H1 (cell line): ENCODE data around the gene NRXN3. TPM values are rescaled to one million over a fixed set of nuclear protein-coding genes. Genes with fewer than 3 reads are reported as not detected.

Source experiments
- CTCF ChIA-PET: fragments of 300-600 bp; sonication (Branson Sonifier 250); formaldehyde crosslinking; loops from one replicate; lab custom pipeline; 2021; ENCODE audit not compliant: partially characterized antibody; lab: Charles Lee
- POLR2A ChIA-PET: fragments of 300-600 bp; sonication (Branson Sonifier 250); formaldehyde crosslinking; loops from one replicate; lab custom pipeline; 2021; ENCODE audit warnings: inconsistent platforms; ENCODE audit not compliant: partially characterized antibody; lab: Charles Lee
- DNase-seq, 2 experiments: peaks; one replicate each; pipeline versions ENCODE4 v3.0.0 to v3.0.0-alpha.2; 2010 to 2022; ENCODE audit warnings: low spot score in 2 of 2, low read depth in 1 of 2, mixed read lengths in 1 of 2
- FAIRE-seq: peaks from 2 replicates; lab custom pipeline; 2011; peaks lifted over from hg19 to GRCh38; lab: Jason Lieb, UNC
- H2AFZ ChIP-seq: 2 replicates; pipeline ENCODE4 v1.8.1; 2012; ENCODE audit warnings: low read length, inconsistent platforms
- H2AK5ac ChIP-seq: 2 replicates; pipeline ENCODE4 v1.6.1; 2013; ENCODE audit warnings: low read depth, low read length
- H2BK120ac ChIP-seq: replicated peaks from 2 replicates; pipeline ENCODE3; 2013; ENCODE audit warnings: low read depth, low read length, inconsistent platforms
- H2BK12ac ChIP-seq: 2 replicates; pipeline ENCODE4 v1.6.1; 2013; ENCODE audit warnings: low read depth, low read length
- H2BK15ac ChIP-seq: 2 replicates; pipeline ENCODE4 v1.6.1; 2013; ENCODE audit warnings: low read length
- H2BK20ac ChIP-seq: 2 replicates; pipeline ENCODE4 v1.6.1; 2013; ENCODE audit warnings: low read length
- H2BK5ac ChIP-seq: 2 replicates; pipeline ENCODE4 v1.6.1; 2013; ENCODE audit warnings: low read depth, low read length
- H3K14ac ChIP-seq: 2 replicates; pipeline ENCODE4 v1.6.1; 2013; ENCODE audit warnings: inconsistent platforms; ENCODE audit not compliant: insufficient read length
- H3K18ac ChIP-seq: 2 replicates; pipeline ENCODE4 v1.6.1; 2013; ENCODE audit warnings: low read length; ENCODE audit errors: extremely low read depth
- H3K23ac ChIP-seq: 2 replicates; pipeline ENCODE4 v1.6.1; 2013; ENCODE audit warnings: inconsistent platforms; ENCODE audit not compliant: insufficient read length
- H3K23me2 ChIP-seq: 2 replicates; pipeline ENCODE4 v1.6.1; 2013; ENCODE audit warnings: low read depth, low read length
- H3K27ac ChIP-seq: 2 replicates; pipeline ENCODE4 v1.6.1; 2011; ENCODE audit warnings: low read depth, low read length, inconsistent platforms
- H3K27me3 ChIP-seq, 4 experiments: replicated peaks in 1 of 4; 1 replicate in 1 of 4; 2 replicates in 3 of 4; pipeline versions ENCODE4 v1.6.1 to v1.8.1; 2011 to 2013; ENCODE audit warnings: low read length in 3 of 4, mild to moderate bottlenecking in 3 of 4, inconsistent platforms in 2 of 4, mixed read lengths in 2 of 4, moderate library complexity in 1 of 4; ENCODE audit not compliant: control insufficient read depth in 3 of 4, insufficient read depth in 3 of 4; ENCODE audit errors: extremely low read depth in 1 of 4
- H3K36me3 ChIP-seq, 4 experiments: 2 replicates each; pipeline versions ENCODE4 v1.6.1 to v1.8.1; 2011 to 2013; ENCODE audit warnings: mild to moderate bottlenecking in 4 of 4, low read length in 3 of 4, moderate library complexity in 2 of 4, control low read depth in 1 of 4, inconsistent platforms in 1 of 4; ENCODE audit not compliant: insufficient read depth in 4 of 4, control insufficient read depth in 2 of 4
- H3K4ac ChIP-seq: replicated peaks from 2 replicates; pipeline ENCODE3; 2013; ENCODE audit warnings: low read length, low read depth, mixed read lengths, inconsistent platforms; ENCODE audit not compliant: insufficient read length
- H3K4me1 ChIP-seq, 4 experiments: replicated peaks in 1 of 4; 1 replicate in 1 of 4; 2 replicates in 3 of 4; pipeline versions ENCODE4 v1.6.1 to v1.8.1; 2011 to 2013; ENCODE audit warnings: low read length in 3 of 4, inconsistent platforms in 2 of 4, mixed read lengths in 1 of 4; ENCODE audit not compliant: insufficient read depth in 4 of 4, control insufficient read depth in 3 of 4
- H3K4me2 ChIP-seq, 2 experiments: 2 replicates each; pipeline versions ENCODE4 v1.6.1 to v1.8.1; 2011 to 2013; ENCODE audit warnings: low read depth in 2 of 2, low read length in 2 of 2, control low read depth in 1 of 2, inconsistent platforms in 1 of 2, mild to moderate bottlenecking in 1 of 2; ENCODE audit not compliant: insufficient read depth in 1 of 2
- H3K4me3 ChIP-seq, 4 experiments: fragments of 200-600, 300-600 bp in 1 of 4; sonication (generic), shearing (Covaris generic), sonication (Bioruptor Twin) in 1 of 4; 2 replicates each; pipeline versions ENCODE4 v1.5.1 to v1.8.1; 2011 to 2016; ENCODE audit warnings: low read length in 4 of 4, low read depth in 3 of 4, control low read depth in 2 of 4, inconsistent platforms in 2 of 4, mild to moderate bottlenecking in 2 of 4, mixed read lengths in 1 of 4, moderate library complexity in 1 of 4; ENCODE audit not compliant: insufficient read depth in 2 of 4; ENCODE audit errors: extremely low read depth in 1 of 4
- H3K56ac ChIP-seq: replicated peaks from 2 replicates; pipeline ENCODE3; 2013; ENCODE audit warnings: low read depth, mild to moderate bottlenecking, mixed read lengths, low read length, inconsistent platforms; ENCODE audit not compliant: insufficient read length
- H3K79me1 ChIP-seq: 2 replicates; pipeline ENCODE4 v1.6.1; 2013; ENCODE audit warnings: low read depth, low read length, control low read depth
- H3K79me2 ChIP-seq, 2 experiments: 2 replicates each; pipeline versions ENCODE4 v1.6.1 to v1.8.1; 2012 to 2013; ENCODE audit warnings: low read length in 2 of 2, mild to moderate bottlenecking in 2 of 2, inconsistent platforms in 1 of 2; ENCODE audit not compliant: insufficient read depth in 2 of 2, control insufficient read depth in 1 of 2
- H3K9ac ChIP-seq, 4 experiments: replicated peaks in 1 of 4; 1 replicate in 1 of 4; 2 replicates in 3 of 4; pipeline versions ENCODE4 v1.6.1 to v1.8.1; 2011 to 2013; ENCODE audit warnings: low read depth in 3 of 4, low read length in 3 of 4, control low read depth in 2 of 4, mild to moderate bottlenecking in 2 of 4, moderate library complexity in 2 of 4, inconsistent platforms in 1 of 4; ENCODE audit errors: extremely low read depth in 1 of 4
- H3K9me3 ChIP-seq, 2 experiments: 2 replicates each; pipeline versions ENCODE4 v1.6.1 to v1.8.1; 2012 to 2013; ENCODE audit warnings: mild to moderate bottlenecking in 2 of 2, moderate library complexity in 2 of 2, control low read depth in 1 of 2, inconsistent platforms in 1 of 2, low read depth in 1 of 2, low read length in 1 of 2, mixed read lengths in 1 of 2; ENCODE audit not compliant: insufficient read depth in 2 of 2
- H4K20me1 ChIP-seq, 2 experiments: replicated peaks in 1 of 2; 2 replicates each; pipeline versions ENCODE3 to v1.8.1; 2011 to 2013; ENCODE audit warnings: inconsistent platforms in 2 of 2, low read length in 2 of 2, mild to moderate bottlenecking in 1 of 2; ENCODE audit not compliant: insufficient read depth in 2 of 2, control insufficient read depth in 1 of 2
- H4K5ac ChIP-seq: 2 replicates; pipeline ENCODE4 v1.6.1; 2013; ENCODE audit warnings: low read length, low read depth, mixed read lengths, inconsistent platforms; ENCODE audit not compliant: insufficient read length
- H4K8ac ChIP-seq: 2 replicates; pipeline ENCODE4 v1.8.0; 2013; ENCODE audit warnings: mild to moderate bottlenecking, moderate library complexity, low read length, inconsistent platforms; ENCODE audit not compliant: insufficient read depth; ENCODE audit errors: extremely low read depth
- H4K91ac ChIP-seq: replicated peaks from 2 replicates; pipeline ENCODE3; 2013; ENCODE audit warnings: low read length, mixed read lengths, inconsistent platforms; ENCODE audit not compliant: insufficient read length
- ATF3 ChIP-seq: IDR thresholded peaks from 2 replicates; pipeline ENCODE4 v1.6.1; 2011; ENCODE audit warnings: low read depth, mild to moderate bottlenecking, low read length; ENCODE audit not compliant: insufficient read depth
- CTBP2 ChIP-seq: IDR thresholded peaks from 2 replicates; pipeline ENCODE4 v1.7.0; 2011; ENCODE audit warnings: borderline replicate concordance, mild to moderate bottlenecking, moderate library complexity, mixed read lengths, low read length; ENCODE audit not compliant: insufficient read depth, insufficient read length
- EP300 ChIP-seq, 2 experiments: IDR thresholded peaks; 1 replicate in 1 of 2; 2 replicates in 1 of 2; pipeline ENCODE4 v1.6.1; 2011 to 2012; ENCODE audit warnings: low read depth in 2 of 2, low read length in 2 of 2, mild to moderate bottlenecking in 2 of 2, borderline replicate concordance in 1 of 2, inconsistent platforms in 1 of 2, moderate library complexity in 1 of 2
- GTF2F1 ChIP-seq: IDR thresholded peaks from 2 replicates; pipeline ENCODE4 v1.6.1; 2012; ENCODE audit warnings: low read depth, low read length, improper control_type of control experiment, borderline replicate concordance
- HDAC2 ChIP-seq, 2 experiments: fragments of 300-600 bp in 1 of 2; sonication (generic) in 1 of 2; IDR thresholded peaks; 2 replicates each; pipeline ENCODE4 v1.6.1; 2011 to 2012; ENCODE audit warnings: low read depth in 2 of 2, low read length in 2 of 2, mild to moderate bottlenecking in 2 of 2, moderate library complexity in 2 of 2, borderline replicate concordance in 1 of 2, inconsistent platforms in 1 of 2
- HDAC6 ChIP-seq: IDR thresholded peaks from one replicate; pipeline ENCODE4 v1.7.1; 2012; ENCODE audit warnings: low read depth, mild to moderate bottlenecking, inconsistent platforms, low read length, moderate library complexity
- KDM4A ChIP-seq: IDR thresholded peaks from one replicate; pipeline ENCODE4 v1.7.1; 2012; ENCODE audit warnings: low read depth, mild to moderate bottlenecking, moderate library complexity, low read length, inconsistent platforms; ENCODE audit not compliant: severe bottlenecking
- NANOG ChIP-seq: IDR thresholded peaks from 2 replicates; pipeline ENCODE4 v1.6.1; 2011; ENCODE audit warnings: low read length, low read depth, mild to moderate bottlenecking, inconsistent platforms; ENCODE audit not compliant: insufficient read depth, poor library complexity, severe bottlenecking
- NRF1 ChIP-seq: IDR thresholded peaks from 2 replicates; pipeline ENCODE4 v1.6.1; 2011; ENCODE audit warnings: mild to moderate bottlenecking, low read depth, low read length, improper control_type of control experiment
- POLR2A ChIP-seq, 2 experiments: IDR thresholded peaks; 1 replicate in 1 of 2; 2 replicates in 1 of 2; pipeline ENCODE4 v1.6.1; 2011; ENCODE audit warnings: low read depth in 2 of 2, low read length in 2 of 2, mild to moderate bottlenecking in 2 of 2; ENCODE audit errors: control extremely low read depth in 1 of 2
- SIN3A ChIP-seq, 2 experiments: IDR thresholded peaks in 1 of 2; conservative IDR thresholded peaks in 1 of 2; 2 replicates each; pipeline ENCODE4 v1.6.1; 2011 to 2012; ENCODE audit warnings: low read length in 2 of 2, improper control_type of control experiment in 1 of 2, low read depth in 1 of 2, mild to moderate bottlenecking in 1 of 2
- SP1 ChIP-seq: IDR thresholded peaks from 2 replicates; pipeline ENCODE4 v1.6.1; 2011; ENCODE audit warnings: low read depth, low read length
- SP2 ChIP-seq: IDR thresholded peaks from 2 replicates; pipeline ENCODE4 v1.6.1; 2012; ENCODE audit warnings: mild to moderate bottlenecking, low read length, inconsistent platforms
- TCF12 ChIP-seq: IDR thresholded peaks from 2 replicates; pipeline ENCODE4 v1.6.1; 2011; ENCODE audit warnings: low read depth, mild to moderate bottlenecking, low read length
- polyA plus RNA-seq, 7 experiments: library from polyadenylated mRNA; depleted of rRNA in 3 of 7; stranded (reverse) in 5 of 7; unstranded in 2 of 7; fragments of >200 nt in 5 of 7; fragments of 200-250 nt in 2 of 7; gene quantifications; 1 replicate in 5 of 7; 2 replicates in 1 of 7; 4 replicates in 1 of 7; pipeline versions ENCODE4 v1.2.1 to v1.2.3, GENCODE V29; 2011 to 2013; ENCODE audit warnings: missing spikeins in 2 of 7, mixed read lengths in 2 of 7
- total RNA-seq: library from RNA; stranded (reverse); fragmentation: NEBNext Ultra II Directional; extraction: Animal tissue kit (Norgen Biotek cat#: 25700); gene quantifications from 2 replicates; pipeline ENCODE4 v1.2.1, GENCODE V29; 2021

The NRXN3 gene
- total and polyA plus RNA-seq, 2 of the 8 experiments (the other 6 are each of a cell fraction or from before 2014, with no cell fraction given), result 2.6 to 4.1 TPM

- H2AFZ ChIP-seq, result no peak overlapping the region
- no peak overlapping the region for H2AK5ac ChIP-seq
- no peak overlapping the region for H3K56ac ChIP-seq
- no peak overlapping the region for H3K27ac ChIP-seq
- no peaks in the 10 kb centered on the region for H4K20me1 ChIP-seq
- no peak for FAIRE-seq
- no peak overlapping the region for H3K4me3 ChIP-seq
- no peaks in the 10 kb centered on the region for H3K4me1 ChIP-seq
- H2BK120ac ChIP-seq, result no peak overlapping the region
- no peak overlapping the region for H3K14ac ChIP-seq
- no peaks in the 10 kb centered on the region for H3K79me1 ChIP-seq
- H4K91ac ChIP-seq, result no peak overlapping the region
- no peaks in the 10 kb centered on the region for H3K36me3 ChIP-seq
- H2BK15ac ChIP-seq, result no peak overlapping the region
- TF ChIP-seq HDAC2 (IDR thresholded peaks at IDR 0.05; ENCODE audit: borderline replicate concordance in 1 of 2, low read depth in 2 of 2, low read length in 2 of 2) (no peak), NRF1 (no peak), GTF2F1 (no peak), NANOG (no peak), HDAC6 (no peak), ATF3 (no peak), TCF12 (no peak), CTBP2 (no peak), SIN3A (conservative IDR thresholded peaks at IDR 0.05 in 1 of 2, IDR thresholded peaks at IDR 0.05 in 1 of 2; ENCODE audit: low read depth in 1 of 2, low read length in 2 of 2) (no peak), SP1 (no peak), SP2 (no peak), POLR2A (IDR thresholded peaks at IDR 0.05; ENCODE audit: control extremely low read depth in 1 of 2, low read depth in 2 of 2, low read length in 2 of 2) (no peak), EP300 (IDR thresholded peaks at IDR 0.05; ENCODE audit: borderline replicate concordance in 1 of 2, low read depth in 2 of 2, low read length in 2 of 2) (no peak), KDM4A (no peak)
- ChIA-PET CTCF (no interaction called here), POLR2A (no interaction called here)
- H3K9ac ChIP-seq, result no peak overlapping the region
- no peaks in the 10 kb centered on the region for H3K27me3 ChIP-seq
- DNase-seq, result no peak
- H2BK12ac ChIP-seq, result no peak overlapping the region
- H2BK5ac ChIP-seq, result no peak overlapping the region
- no peaks in the 10 kb centered on the region for H3K9me3 ChIP-seq
- no peak overlapping the region for H4K5ac ChIP-seq
- H2BK20ac ChIP-seq, result no peak overlapping the region
- no peaks in the 10 kb centered on the region for H3K23me2 ChIP-seq
- no peak overlapping the region for H3K4me2 ChIP-seq
- no peak overlapping the region for H3K18ac ChIP-seq
- no peak overlapping the region for H3K4ac ChIP-seq
- H3K79me2 ChIP-seq, result no peaks in the 10 kb centered on the region
- H4K8ac ChIP-seq, result no peak overlapping the region
- H3K23ac ChIP-seq, result no peak overlapping the region
Observed at GRCh38 chr14:79701371-79701770, 1531.2 kb downstream of the NRXN3 start.
